Measurements from ENCODE around the gene SMYD3. TPM values are rescaled to one million over a fixed set of nuclear protein-coding genes. Genes with fewer than 3 reads are reported as not detected.
"Not testable (repeated sequence)": the region's sequence is repeated elsewhere in the genome, so short reads cannot be mapped to it uniquely, and the experiment has no call there.

The SMYD3 gene
- total RNA-seq, 1 donor from 2014 or later = 0.32 TPM

- no peak overlapping the region for H3K27ac ChIP-seq
- H3K27me3 ChIP-seq = no peaks in the 10 kb centered on the region
- no peak overlapping the region for H3K4me3 ChIP-seq
- H3K9me3 ChIP-seq = peaks cover 5 to 32% of the 10 kb centered on the region in 2 donors
- no peaks in the 10 kb centered on the region for H3K4me1 ChIP-seq
- intact Hi-C loops (cut with DNase I) = no loop called here
- peaks cover 0 to 19% of the 10 kb centered on the region in 2 donors for H3K36me3 ChIP-seq
- no peak for DNase-seq (ENCODE audit: low spot score in 2 of 2)
- TF ChIP-seq, protein P1, sequence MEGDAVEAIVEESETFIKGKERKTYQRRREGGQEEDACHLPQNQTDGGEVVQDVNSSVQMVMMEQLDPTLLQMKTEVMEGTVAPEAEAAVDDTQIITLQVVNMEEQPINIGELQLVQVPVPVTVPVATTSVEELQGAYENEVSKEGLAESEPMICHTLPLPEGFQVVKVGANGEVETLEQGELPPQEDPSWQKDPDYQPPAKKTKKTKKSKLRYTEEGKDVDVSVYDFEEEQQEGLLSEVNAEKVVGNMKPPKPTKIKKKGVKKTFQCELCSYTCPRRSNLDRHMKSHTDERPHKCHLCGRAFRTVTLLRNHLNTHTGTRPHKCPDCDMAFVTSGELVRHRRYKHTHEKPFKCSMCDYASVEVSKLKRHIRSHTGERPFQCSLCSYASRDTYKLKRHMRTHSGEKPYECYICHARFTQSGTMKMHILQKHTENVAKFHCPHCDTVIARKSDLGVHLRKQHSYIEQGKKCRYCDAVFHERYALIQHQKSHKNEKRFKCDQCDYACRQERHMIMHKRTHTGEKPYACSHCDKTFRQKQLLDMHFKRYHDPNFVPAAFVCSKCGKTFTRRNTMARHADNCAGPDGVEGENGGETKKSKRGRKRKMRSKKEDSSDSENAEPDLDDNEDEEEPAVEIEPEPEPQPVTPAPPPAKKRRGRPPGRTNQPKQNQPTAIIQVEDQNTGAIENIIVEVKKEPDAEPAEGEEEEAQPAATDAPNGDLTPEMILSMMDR (IDR thresholded peaks at IDR 0.05) = no peak
These were observed 758.4 kb downstream of the SMYD3 start for GRCh38 chr1:245748646-245749045.

DNA sequence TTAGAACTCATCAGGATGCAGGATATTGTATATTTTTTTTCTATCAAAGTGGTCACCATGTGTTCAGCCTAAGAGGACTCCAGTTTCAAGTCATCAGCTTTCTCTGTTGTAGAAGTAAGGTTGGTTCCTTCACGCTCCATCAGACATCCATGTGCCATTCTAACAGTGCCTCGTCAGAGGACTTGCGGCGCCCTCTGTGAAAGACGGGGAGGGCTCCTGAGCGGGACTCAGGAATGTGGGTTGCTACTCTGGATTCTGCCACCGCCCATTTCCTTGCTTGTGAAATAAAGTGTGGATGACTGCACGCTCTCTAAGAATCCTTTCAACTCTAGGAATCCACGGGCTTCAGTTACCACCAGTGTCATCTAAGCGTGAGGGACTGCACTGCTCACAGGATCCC lies 758.8 kb downstream of the SMYD3 start:
- H3K27ac ChIP-seq = no peak overlapping the region

DNA sequence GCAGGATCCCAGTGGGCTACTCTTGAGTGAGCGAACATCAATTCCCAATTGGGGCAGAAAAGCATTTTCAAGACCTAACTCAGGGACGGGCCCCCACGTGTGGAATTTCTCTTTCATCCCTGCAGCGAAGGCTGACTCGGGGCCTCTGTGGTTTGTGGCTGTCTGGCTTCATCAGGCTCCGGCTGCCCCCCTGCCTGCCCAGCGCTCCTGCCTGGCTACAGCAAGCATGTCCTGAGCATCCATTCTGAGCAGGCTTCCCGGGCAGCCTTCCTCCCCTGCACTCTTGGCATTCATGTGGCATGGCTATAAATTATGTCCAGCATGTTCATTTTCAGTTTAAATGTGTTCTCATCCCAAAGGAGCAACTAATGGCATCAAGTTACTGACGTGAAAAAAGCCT lies 764.2 kb downstream of the SMYD3 start:
- H3K27me3 ChIP-seq = no peaks in the 10 kb centered on the region
- H3K36me3 ChIP-seq = peaks cover 0 to 2% of the 10 kb centered on the region in 2 donors
- H3K4me3 ChIP-seq = no peak overlapping the region
- DNase-seq (ENCODE audit: low spot score in 2 of 2) = no peak
- peaks cover 5 to 35% of the 10 kb centered on the region in 2 donors for H3K9me3 ChIP-seq
- intact Hi-C loops (cut with DNase I) = no loop called here
- no peaks in the 10 kb centered on the region for H3K4me1 ChIP-seq
- TF ChIP-seq, protein P1 (IDR thresholded peaks at IDR 0.05) = no peak
- H3K27ac ChIP-seq = no peak overlapping the region

More for the DNA sequence above, 758.8 kb downstream of the SMYD3 start:
- H3K36me3 ChIP-seq = peaks cover 0 to 19% of the 10 kb centered on the region in 2 donors
- H3K9me3 ChIP-seq = peaks cover 5 to 32% of the 10 kb centered on the region in 2 donors
- intact Hi-C loops (cut with DNase I) = no loop called here
- no peak for DNase-seq (ENCODE audit: low spot score in 2 of 2)
- H3K4me3 ChIP-seq = no peak overlapping the region
- no peaks in the 10 kb centered on the region for H3K27me3 ChIP-seq
- TF ChIP-seq, protein P1 (IDR thresholded peaks at IDR 0.05) = no peak
- no peaks in the 10 kb centered on the region for H3K4me1 ChIP-seq

DNA sequence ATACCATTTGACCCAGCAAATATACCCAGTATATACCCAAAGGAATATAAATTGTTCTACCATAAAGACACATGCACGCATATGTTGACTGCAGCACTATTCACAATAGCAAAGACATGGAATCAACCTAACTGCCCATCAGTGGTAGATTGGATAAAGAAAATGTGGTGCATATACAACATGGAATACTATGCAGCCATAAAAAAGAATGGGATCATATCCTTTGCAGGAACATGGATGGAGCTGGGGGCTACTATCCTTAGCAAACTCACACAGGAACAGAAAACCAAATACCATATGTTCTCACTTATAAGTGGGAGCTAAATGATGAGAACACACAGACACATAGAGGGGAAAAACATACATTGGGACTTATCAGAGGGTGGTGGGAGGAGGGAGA lies 766.7 kb downstream of the SMYD3 start:
- H3K27me3 ChIP-seq; intact Hi-C loops (cut with DNase I); H3K4me1 ChIP-seq; H3K27ac ChIP-seq; H3K4me3 ChIP-seq; DNase-seq (ENCODE audit: low spot score in 2 of 2); H3K36me3 ChIP-seq: not testable (repeated sequence)
- H3K9me3 ChIP-seq = peaks cover 0 to 14% of the 10 kb centered on the region in 2 donors

GRCh38 chr1:245730801-245731200 lies 776.3 kb downstream of the SMYD3 start:
- Histone ChIP-seq H3K9me3 (peaks cover 0 to 27% of the 10 kb centered on the region in 2 donors), H3K4me3 (no peak overlapping the region), H3K27me3 (no peaks in the 10 kb centered on the region), H3K27ac (no peak overlapping the region), H3K36me3 (no peaks in the 10 kb centered on the region), H3K4me1 (no peaks in the 10 kb centered on the region)
- intact Hi-C loops (cut with DNase I) = no loop called here
- DNase-seq (ENCODE audit: low spot score in 2 of 2) = no peak
- TF ChIP-seq, protein P1 (IDR thresholded peaks at IDR 0.05) = no peak

DNA sequence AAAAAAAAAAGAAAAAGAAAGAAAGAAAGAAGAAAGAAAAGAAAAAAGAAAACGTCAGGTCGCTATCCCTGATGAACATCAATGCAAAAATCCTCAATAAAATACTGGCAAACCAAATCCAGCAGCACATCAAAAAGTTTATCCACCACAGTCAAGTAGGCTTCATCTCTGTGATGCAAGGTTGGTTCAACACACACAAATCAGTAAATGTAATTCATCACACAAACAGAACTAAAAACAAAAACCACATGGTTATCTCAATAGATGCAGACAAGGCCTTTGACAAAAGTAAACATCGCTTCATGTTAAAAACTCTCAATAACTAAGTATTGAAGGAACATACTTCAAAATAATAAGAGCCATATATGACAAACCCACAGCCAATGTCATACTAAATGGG lies 779.0 kb downstream of the SMYD3 start:
- H3K36me3 ChIP-seq; H3K4me3 ChIP-seq; DNase-seq (ENCODE audit: low spot score in 2 of 2); intact Hi-C loops (cut with DNase I); H3K4me1 ChIP-seq; H3K27ac ChIP-seq; H3K27me3 ChIP-seq: not testable (repeated sequence)
- peaks cover 0 to 27% of the 10 kb centered on the region in 2 donors for H3K9me3 ChIP-seq

DNA sequence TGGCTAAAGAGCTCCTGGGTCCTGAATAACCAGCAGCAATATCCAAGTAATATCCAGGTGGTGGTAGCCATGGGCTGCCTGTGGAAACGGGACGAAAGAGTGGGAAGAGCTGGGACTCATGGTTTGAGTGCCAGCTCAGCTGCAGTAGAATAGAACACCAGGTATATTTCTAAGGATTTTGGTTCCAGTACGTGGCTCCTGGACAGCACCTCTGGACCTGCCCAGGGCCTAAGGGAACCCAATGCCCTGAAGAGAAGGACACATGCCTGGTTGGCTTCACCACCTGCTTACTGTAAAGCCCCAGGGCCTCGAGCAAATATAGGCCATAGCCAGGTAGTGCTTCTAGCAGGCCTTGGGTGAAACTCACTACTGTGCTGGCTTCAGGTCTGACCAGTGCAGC lies 785.6 kb downstream of the SMYD3 start:
- H3K36me3 ChIP-seq = no peaks in the 10 kb centered on the region
- no peak overlapping the region for H3K4me3 ChIP-seq
- H3K27me3 ChIP-seq = no peaks in the 10 kb centered on the region
- H3K27ac ChIP-seq = no peak overlapping the region
- no peaks in the 10 kb centered on the region for H3K4me1 ChIP-seq
- no peaks in the 10 kb centered on the region for H3K9me3 ChIP-seq
- TF ChIP-seq, protein P1 (IDR thresholded peaks at IDR 0.05) = no peak
- DNase-seq (ENCODE audit: low spot score in 2 of 2) = no peak
- intact Hi-C loops (cut with DNase I) = no loop called here
